Activated naive CD4-positive, alpha-beta T cell (primary cell): Measurements from ENCODE around the gene CORIN.

ENCODE experiments used
- DNase-seq, 4 experiments: peaks; one replicate each; lab custom pipeline; 2025; lab: John Stamatoyannopoulos, UW

CORIN gene

GRCh38 chr4:47831026-47831679 lies 6.7 kb downstream of the CORIN start:
- DNase-seq, result no peak

- DNase-seq, result no peak
These were observed 7.4 kb downstream of the CORIN start for GRCh38 chr4:47830265-47831025.

GRCh38 chr4:47829438-47829837 lies 8.4 kb downstream of the CORIN start:
- DNase-seq, result no peak

- DNase-seq, result no peak
These were observed 10.4 kb downstream of the CORIN start for GRCh38 chr4:47827343-47828047.

GRCh38 chr4:47824840-47825239 lies 13.0 kb downstream of the CORIN start:
- no peak for DNase-seq

- no peak for DNase-seq
These were observed 18.7 kb downstream of the CORIN start for GRCh38 chr4:47819178-47819577.

- DNase-seq, result no peak
These were observed 20.6 kb downstream of the CORIN start for GRCh38 chr4:47817275-47817674.

GRCh38 chr4:47816748-47817147 lies 21.1 kb downstream of the CORIN start:
- DNase-seq, result no peak

- no peak for DNase-seq
These were observed 23.1 kb downstream of the CORIN start for GRCh38 chr4:47814618-47815295.

- DNase-seq, result no peak
These were observed 28.1 kb downstream of the CORIN start for GRCh38 chr4:47809654-47810203.

- DNase-seq, result no peak
These were observed 33.3 kb downstream of the CORIN start for GRCh38 chr4:47804598-47804997.

GRCh38 chr4:47801481-47802002 lies 36.3 kb downstream of the CORIN start:
- DNase-seq, result no peak

GRCh38 chr4:47798165-47798564 lies 39.7 kb downstream of the CORIN start:
- DNase-seq, result no peak

- DNase-seq, result no peak
These were observed 45.9 kb downstream of the CORIN start for GRCh38 chr4:47791965-47792364.

GRCh38 chr4:47790105-47790504 lies 47.8 kb downstream of the CORIN start:
- no peak for DNase-seq

- no peak for DNase-seq
These were observed 49.7 kb downstream of the CORIN start for GRCh38 chr4:47788126-47788525.

- no peak for DNase-seq
These were observed 50.9 kb downstream of the CORIN start for GRCh38 chr4:47786958-47787370.

GRCh38 chr4:47785153-47785552 lies 52.7 kb downstream of the CORIN start:
- no peak for DNase-seq

GRCh38 chr4:47784222-47784621 lies 53.6 kb downstream of the CORIN start:
- no peak for DNase-seq

GRCh38 chr4:47776353-47776752 lies 61.5 kb downstream of the CORIN start:
- DNase-seq, result no peak

- no peak for DNase-seq
These were observed 63.8 kb downstream of the CORIN start for GRCh38 chr4:47774079-47774478.

- no peak for DNase-seq
These were observed 66.8 kb downstream of the CORIN start for GRCh38 chr4:47771020-47771419.
